Natural killer cell (primary cell): ENCODE results near the gene OPRD1. TPM values are rescaled to one million over a fixed set of nuclear protein-coding genes. Genes with fewer than 3 reads are reported as not detected.

Experiments used
- ATAC-seq, 3 donors: fragments of 150-1000 bp in 2 of 3; fragments of 200-7000 bp in 1 of 3; cut with Tn5 transposase; 1 replicate in 1 of 3; 2 replicates in 2 of 3; pipeline ENCODE4 v1.10.0; 2021; ENCODE audit warnings: mild to moderate bottlenecking in 2 of 3, moderate library complexity in 2 of 3
- DNase-seq, 2 donors: peaks; one replicate each; pipeline versions ENCODE4 v3.0.0 to v3.0.0-alpha.2; 2013 to 2021; ENCODE audit warnings: mixed read lengths in 1 of 2
- H3K27ac ChIP-seq: one replicate; pipeline ENCODE4 v1.5.1; 2013; ENCODE audit warnings: mild to moderate bottlenecking, low read length
- H3K27me3 ChIP-seq: one replicate; pipeline ENCODE4 v1.6.1; 2013; ENCODE audit warnings: low read length; ENCODE audit not compliant: control insufficient read depth, insufficient read depth
- H3K36me3 ChIP-seq: one replicate; pipeline ENCODE4 v1.6.1; 2013; ENCODE audit warnings: low read length; ENCODE audit not compliant: control insufficient read depth, insufficient read depth
- H3K4me1 ChIP-seq: one replicate; pipeline ENCODE4 v1.6.1; 2013; ENCODE audit warnings: low read length; ENCODE audit not compliant: control insufficient read depth, insufficient read depth
- H3K4me3 ChIP-seq: one replicate; pipeline ENCODE4 v1.5.1; 2013; ENCODE audit warnings: low read length
- H3K9me3 ChIP-seq: one replicate; pipeline ENCODE4 v1.6.1; 2013; ENCODE audit warnings: low read length; ENCODE audit not compliant: control insufficient read depth, insufficient read depth
- H3K27ac Mint-ChIP-seq, 2 donors: one replicate each; pipeline ENCODE4 v1.8.0; 2022; ENCODE audit warnings: mild to moderate bottlenecking in 2 of 2, mixed read lengths in 2 of 2, moderate library complexity in 1 of 2
- H3K27me3 Mint-ChIP-seq, 2 donors: one replicate each; pipeline ENCODE4 v1.8.0; 2022; ENCODE audit warnings: low read depth in 2 of 2, mixed read lengths in 2 of 2
- H3K36me3 Mint-ChIP-seq: one replicate; pipeline ENCODE4 v1.8.0; 2022; ENCODE audit warnings: mixed read lengths
- H3K4me1 Mint-ChIP-seq, 2 donors: one replicate each; pipeline ENCODE4 v1.8.0; 2022; ENCODE audit warnings: mixed read lengths in 2 of 2
- H3K4me3 Mint-ChIP-seq: one replicate; pipeline ENCODE4 v1.8.0; 2022; ENCODE audit warnings: mild to moderate bottlenecking, moderate library complexity, mixed read lengths
- H3K9me3 Mint-ChIP-seq, 2 donors: one replicate each; pipeline ENCODE4 v1.8.0; 2022; ENCODE audit warnings: mixed read lengths in 2 of 2
- WGBS: methylation state at CpG from one replicate; pipeline ENCODE4 v1.1.7; 2013; ENCODE audit warnings: missing lambda C conversion rate; ENCODE audit not compliant: insufficient coverage; 5-methylcytosine and 5-hydroxymethylcytosine counted together
- intact Hi-C: fragments of 100-400 bp; cut with micrococcal nuclease; formaldehyde crosslinking; loops from one replicate; pipeline ENCODE4 v1.14.2; 2022
- total RNA-seq, 4 donors: library from RNA; stranded (reverse); fragments of 120-200 nt in 1 of 4; gene quantifications; one replicate each; pipeline versions ENCODE4 v1.2.3 to v1.2.4, GENCODE V29; 2013 to 2022
- TF ChIP-seq, protein P1 (sequence below): fragments of 200-600 bp; IDR thresholded peaks from one replicate; pipeline ENCODE4 v1.8.0; 2022; ENCODE audit warnings: antibody characterized with exemption

The OPRD1 gene
- total RNA-seq, 3 donors from 2014 or later (not counting 1 experiment from before 2014, with no cell fraction given): not detected

DNA sequence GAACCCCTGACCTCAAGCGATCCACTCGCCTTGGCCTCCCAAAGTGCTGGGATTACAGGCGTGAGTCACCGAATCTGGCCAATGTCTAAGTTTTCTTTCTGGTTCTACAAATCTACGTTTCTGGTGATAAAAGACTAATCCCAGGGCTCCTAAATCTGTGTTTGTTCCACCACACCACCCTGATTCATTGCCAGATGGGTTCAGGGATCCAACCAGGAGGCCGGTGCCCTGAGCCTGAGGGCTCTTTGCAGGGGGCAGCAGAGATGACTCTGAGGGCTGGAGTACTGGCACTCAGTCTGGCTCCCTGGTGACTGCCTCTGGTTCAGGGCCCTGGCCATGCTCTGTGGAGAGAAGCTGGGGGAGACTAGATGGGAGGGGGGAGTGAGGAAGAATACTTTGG is 10.5 kb upstream of the OPRD1 start:
- Mint-ChIP-seq H3K27ac (no peak overlapping the region), H3K9me3 (no peaks in the 10 kb centered on the region), H3K36me3 (no peaks in the 10 kb centered on the region), H3K4me3 (no peak overlapping the region), H3K4me1 (no peaks in the 10 kb centered on the region), H3K27me3 (peaks cover 2 to 10% of the 10 kb centered on the region in 2 donors)
- no peak for ATAC-seq
- Histone ChIP-seq H3K4me1 (no peaks in the 10 kb centered on the region), H3K27me3 (no peaks in the 10 kb centered on the region), H3K9me3 (no peaks in the 10 kb centered on the region), H3K36me3 (no peaks in the 10 kb centered on the region), H3K27ac (no peak overlapping the region), H3K4me3 (no peak overlapping the region)
- intact Hi-C loops: no loop called here
- 94% methylated on average over 6 of the region's 6 CpGs for WGBS
- TF ChIP-seq, protein P1, sequence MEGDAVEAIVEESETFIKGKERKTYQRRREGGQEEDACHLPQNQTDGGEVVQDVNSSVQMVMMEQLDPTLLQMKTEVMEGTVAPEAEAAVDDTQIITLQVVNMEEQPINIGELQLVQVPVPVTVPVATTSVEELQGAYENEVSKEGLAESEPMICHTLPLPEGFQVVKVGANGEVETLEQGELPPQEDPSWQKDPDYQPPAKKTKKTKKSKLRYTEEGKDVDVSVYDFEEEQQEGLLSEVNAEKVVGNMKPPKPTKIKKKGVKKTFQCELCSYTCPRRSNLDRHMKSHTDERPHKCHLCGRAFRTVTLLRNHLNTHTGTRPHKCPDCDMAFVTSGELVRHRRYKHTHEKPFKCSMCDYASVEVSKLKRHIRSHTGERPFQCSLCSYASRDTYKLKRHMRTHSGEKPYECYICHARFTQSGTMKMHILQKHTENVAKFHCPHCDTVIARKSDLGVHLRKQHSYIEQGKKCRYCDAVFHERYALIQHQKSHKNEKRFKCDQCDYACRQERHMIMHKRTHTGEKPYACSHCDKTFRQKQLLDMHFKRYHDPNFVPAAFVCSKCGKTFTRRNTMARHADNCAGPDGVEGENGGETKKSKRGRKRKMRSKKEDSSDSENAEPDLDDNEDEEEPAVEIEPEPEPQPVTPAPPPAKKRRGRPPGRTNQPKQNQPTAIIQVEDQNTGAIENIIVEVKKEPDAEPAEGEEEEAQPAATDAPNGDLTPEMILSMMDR: no peak
- DNase-seq: no peak

DNA sequence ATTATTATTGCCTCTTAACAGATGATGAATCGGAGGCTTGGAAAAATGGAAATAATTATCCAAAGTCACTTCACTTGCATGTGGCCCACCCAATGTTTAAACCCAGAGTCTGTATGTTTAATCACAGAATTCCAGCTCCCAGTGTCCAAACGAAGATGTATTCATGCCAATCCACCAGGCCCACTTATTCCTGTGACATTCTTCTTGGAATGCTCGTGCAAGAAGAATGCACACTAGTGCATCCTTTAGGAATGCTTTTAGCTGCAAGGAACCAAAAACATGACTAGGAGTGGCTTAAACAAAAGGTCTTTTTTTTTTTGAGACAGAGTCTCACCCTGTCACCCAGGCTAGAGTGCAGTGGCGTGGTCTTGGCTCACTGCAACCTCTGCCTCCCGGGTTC is 8.9 kb upstream of the OPRD1 start:
- H3K4me3 ChIP-seq: no peak overlapping the region
- Mint-ChIP-seq H3K36me3 (no peaks in the 10 kb centered on the region), H3K4me1 (no peaks in the 10 kb centered on the region), H3K9me3 (no peaks in the 10 kb centered on the region), H3K4me3 (no peak overlapping the region), H3K27me3 (peaks cover 0 to 13% of the 10 kb centered on the region in 2 donors), H3K27ac (no peak overlapping the region)
- TF ChIP-seq, protein P1: no peak
- no peaks in the 10 kb centered on the region for H3K36me3 ChIP-seq
- no peak overlapping the region for H3K27ac ChIP-seq
- 75% methylated on average over 4 of the region's 5 CpGs for WGBS
- ATAC-seq (no peak), DNase-seq (no peak)
- no peaks in the 10 kb centered on the region for H3K4me1 ChIP-seq
- no peaks in the 10 kb centered on the region for H3K27me3 ChIP-seq
- H3K9me3 ChIP-seq: no peaks in the 10 kb centered on the region
- intact Hi-C loops: no loop called here

DNA sequence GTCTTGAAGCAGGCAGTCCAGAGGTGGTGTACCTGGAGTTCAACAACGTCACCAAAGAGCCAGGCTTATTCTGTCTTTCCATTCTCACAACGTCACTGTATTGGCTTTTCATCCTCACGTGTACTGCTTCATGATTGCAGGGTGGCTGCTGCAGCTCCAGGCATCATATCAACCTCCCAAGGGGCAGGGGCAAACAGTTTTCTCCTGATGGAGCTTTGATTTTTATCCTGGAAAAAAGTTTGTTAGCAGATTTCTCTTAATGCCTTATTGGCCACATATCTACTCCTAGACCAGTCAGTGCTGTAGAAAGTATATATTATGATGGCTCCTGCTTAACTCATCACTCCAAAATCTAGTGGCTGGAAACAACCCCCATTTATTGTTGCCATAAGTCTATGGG is 8.3 kb upstream of the OPRD1 start:
- Mint-ChIP-seq H3K27me3 (peaks cover 0 to 10% of the 10 kb centered on the region in 2 donors), H3K27ac (no peak overlapping the region), H3K4me3 (no peak overlapping the region), H3K4me1 (no peaks in the 10 kb centered on the region), H3K9me3 (no peaks in the 10 kb centered on the region), H3K36me3 (no peaks in the 10 kb centered on the region)
- intact Hi-C loops: no loop called here
- ATAC-seq (no peak), DNase-seq (no peak)
- Histone ChIP-seq H3K36me3 (no peaks in the 10 kb centered on the region), H3K27me3 (no peaks in the 10 kb centered on the region), H3K4me3 (no peak overlapping the region), H3K27ac (no peak overlapping the region), H3K9me3 (no peaks in the 10 kb centered on the region), H3K4me1 (no peaks in the 10 kb centered on the region)
- WGBS: 84% methylated on average over 3 of the region's 3 CpGs
- TF ChIP-seq, protein P1: no peak

DNA sequence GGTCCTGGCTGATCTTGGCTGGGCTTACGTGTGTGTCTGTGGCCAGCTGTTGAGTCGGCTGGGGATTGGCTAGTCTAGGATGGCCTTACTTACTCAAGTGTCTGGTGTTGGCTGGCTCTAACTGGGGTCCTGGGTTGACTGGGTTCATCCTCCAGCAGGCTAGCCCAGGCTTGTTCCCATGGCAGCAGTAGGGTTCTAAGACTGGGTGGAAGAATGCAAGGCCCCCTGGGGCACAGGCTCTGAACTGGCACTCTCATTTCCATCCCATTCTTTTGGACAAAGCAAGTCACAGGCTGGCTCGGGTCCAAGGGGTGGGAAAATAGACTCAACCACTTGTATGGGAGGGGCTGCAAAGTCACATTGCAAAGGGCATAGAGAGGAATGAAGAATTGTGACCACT is 7.9 kb upstream of the OPRD1 start:
- no peaks in the 10 kb centered on the region for H3K36me3 Mint-ChIP-seq
- no peak for ATAC-seq

More for the DNA sequence above, 7.9 kb upstream of the OPRD1 start:
- Histone ChIP-seq H3K9me3 (no peaks in the 10 kb centered on the region), H3K27me3 (no peaks in the 10 kb centered on the region), H3K27ac (no peak overlapping the region), H3K4me3 (no peak overlapping the region), H3K36me3 (no peaks in the 10 kb centered on the region), H3K4me1 (no peaks in the 10 kb centered on the region)
- H3K27ac Mint-ChIP-seq: no peak overlapping the region
- DNase-seq: no peak
- TF ChIP-seq, protein P1: no peak
- intact Hi-C loops: no loop called here
- no peak overlapping the region for H3K4me3 Mint-ChIP-seq
- no peaks in the 10 kb centered on the region for H3K9me3 Mint-ChIP-seq
- 94% methylated on average over 2 of the region's 3 CpGs for WGBS
- H3K4me1 Mint-ChIP-seq: no peaks in the 10 kb centered on the region
- peaks cover 0 to 8% of the 10 kb centered on the region in 2 donors for H3K27me3 Mint-ChIP-seq
